HG02763 (cell line): ENCODE data around the gene SVEP1.
"Not testable (repeated sequence)": the region's sequence is repeated elsewhere in the genome, so short reads cannot be mapped to it uniquely, and the experiment has no call there.

ENCODE experiments used
- ATAC-seq: cut with Tn5 transposase; IDR thresholded peaks from one replicate; pipeline ENCODE4 v1.9.1; 2021; ENCODE audit warnings: mild to moderate bottlenecking, moderate library complexity; ENCODE audit not compliant: unreplicated experiment

Gene SVEP1

DNA sequence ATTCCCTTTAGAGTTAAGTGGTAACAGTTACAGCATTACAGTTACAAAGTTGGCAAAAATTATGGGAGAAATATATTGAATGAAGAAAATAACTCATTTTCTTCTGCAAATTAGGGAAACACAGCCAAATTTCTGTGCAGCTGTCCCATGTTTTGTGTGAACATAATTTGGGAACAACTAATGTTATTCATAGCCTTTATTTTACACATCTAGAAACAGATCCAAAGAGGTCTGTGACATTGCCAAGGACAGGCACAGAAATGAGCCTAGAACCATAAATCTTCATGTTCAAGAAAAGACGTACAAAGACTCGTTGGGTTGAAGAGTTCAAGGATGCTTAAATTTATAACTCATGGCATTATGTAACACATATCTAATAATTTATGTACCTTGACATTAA is 127.8 kb downstream of the SVEP1 start:
- ATAC-seq, result no peak

DNA sequence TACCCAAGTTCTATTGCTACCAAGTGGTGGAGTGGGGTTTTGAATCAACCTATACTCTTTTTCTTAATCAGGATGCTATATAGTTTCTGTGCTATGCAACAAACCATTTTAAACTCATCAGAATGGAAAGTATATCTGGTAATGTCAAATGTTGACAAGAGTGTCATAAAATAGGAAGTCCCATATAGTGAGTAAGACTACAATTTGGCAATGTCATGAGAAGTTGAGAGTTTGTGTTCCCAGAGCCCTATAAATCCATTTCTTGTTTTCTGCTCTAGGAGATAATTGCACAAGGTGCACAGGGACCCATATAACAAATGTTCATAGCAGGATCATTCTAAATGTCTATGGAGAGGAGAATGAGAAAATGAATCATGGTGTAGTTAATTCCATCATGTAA is 132.1 kb downstream of the SVEP1 start:
- ATAC-seq, result no peak

DNA sequence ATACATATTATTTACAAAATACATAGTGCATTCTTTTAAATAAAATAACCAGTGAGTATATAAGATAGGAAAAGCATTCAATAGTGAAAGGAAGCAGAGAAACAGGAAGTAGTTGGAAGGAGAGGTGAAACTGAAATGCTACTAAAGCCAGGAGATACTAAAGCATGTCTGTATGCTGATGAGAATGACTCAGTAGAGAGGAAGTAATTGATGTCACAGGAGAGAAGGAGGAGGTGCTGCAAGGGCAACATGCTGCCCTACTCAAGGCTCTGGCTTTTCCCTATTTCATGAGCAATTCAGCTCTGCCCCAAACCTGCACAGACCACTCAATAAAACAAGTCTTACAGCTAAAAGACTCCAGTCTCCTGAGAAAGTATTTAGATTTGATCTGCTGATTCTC is 133.4 kb downstream of the SVEP1 start:
- no peak for ATAC-seq

DNA sequence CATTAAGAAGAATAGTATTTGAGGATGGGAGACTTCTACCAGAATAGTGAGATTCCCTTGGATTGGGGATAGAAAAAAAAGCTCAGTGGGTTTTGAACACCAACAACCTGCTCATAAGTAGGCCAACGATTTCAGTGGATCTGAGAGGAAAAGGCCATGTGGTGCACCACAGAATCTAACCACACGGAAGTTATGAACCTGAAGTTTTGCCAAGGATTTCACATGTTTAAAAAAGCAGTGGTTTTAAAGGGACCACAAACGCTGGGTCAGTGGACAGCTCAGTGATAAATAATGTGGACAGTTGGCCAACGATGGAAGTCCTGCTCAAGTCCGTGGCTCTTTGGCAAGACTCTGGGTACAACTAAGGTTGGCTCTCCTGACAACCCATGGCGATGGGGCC is 134.6 kb downstream of the SVEP1 start:
- no peak for ATAC-seq

DNA sequence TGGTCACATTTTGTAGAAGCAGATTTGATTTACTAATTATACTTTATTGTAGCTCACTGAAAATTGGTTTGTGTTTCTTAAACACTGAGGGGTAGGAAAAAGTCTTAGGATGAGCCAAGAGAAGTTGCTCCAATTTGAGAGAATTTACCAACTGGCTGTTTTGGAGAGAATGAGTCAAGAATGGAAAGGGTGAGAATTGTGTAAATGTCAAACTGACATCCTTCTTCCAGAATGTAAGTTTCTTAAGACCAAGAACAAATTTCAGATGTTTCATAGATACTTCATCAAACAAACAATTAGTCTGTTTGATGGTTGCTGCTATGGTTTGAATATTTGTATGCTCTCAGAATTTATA is 135.7 kb downstream of the SVEP1 start:
- no peak for ATAC-seq

DNA sequence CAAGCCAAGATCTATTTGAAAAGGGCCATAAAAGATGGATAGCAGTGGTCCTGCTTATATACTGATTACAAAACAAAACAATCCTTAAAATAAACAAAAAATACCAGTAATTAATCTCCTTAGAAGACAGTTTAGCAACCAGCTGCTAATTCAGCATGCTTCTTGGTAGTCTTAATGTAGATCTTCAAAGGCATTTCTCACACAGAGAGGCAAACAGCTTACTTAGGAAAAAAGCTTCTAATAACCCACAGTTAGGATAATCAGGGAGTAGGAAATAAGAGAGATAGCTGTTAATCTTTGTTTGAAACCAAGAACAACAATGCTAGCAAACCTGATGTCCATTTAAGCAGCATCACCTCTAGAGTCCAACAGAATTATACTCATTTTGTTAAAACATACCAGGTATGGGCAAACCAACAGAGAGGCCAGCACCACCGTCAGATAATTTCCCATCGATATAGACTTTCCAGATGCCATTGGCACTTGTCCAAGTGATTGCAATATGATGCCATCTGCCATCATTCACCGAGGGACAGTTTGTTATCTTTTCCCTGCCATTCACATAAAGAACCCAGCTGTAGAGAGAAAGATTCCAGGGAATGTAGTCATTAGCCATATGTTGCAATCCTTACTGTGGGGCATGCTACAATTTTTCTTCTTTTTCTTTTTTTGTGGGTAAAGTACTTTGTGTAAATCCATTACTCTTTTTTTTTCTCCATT is 136.2 kb downstream of the SVEP1 start:
- no peak for ATAC-seq

DNA sequence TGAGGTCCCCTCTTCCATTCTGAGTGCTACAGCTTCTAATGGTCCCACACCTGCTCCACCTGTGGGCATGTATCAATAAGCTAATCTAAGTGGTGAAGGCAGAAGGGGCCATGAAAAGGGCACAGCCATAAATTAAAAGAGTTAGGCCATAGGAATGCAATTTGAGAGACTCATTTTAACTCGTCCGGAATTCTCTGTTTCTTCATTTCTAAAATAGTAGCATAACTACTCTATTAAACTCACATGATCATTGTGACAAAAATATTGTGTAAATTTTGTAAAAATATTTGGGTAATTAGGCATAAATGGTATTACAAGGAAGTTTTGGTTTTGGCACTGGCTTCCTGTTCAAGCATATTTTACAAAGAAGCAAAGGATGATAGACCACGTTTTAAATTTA is 138.7 kb downstream of the SVEP1 start:
- ATAC-seq, result no peak

DNA sequence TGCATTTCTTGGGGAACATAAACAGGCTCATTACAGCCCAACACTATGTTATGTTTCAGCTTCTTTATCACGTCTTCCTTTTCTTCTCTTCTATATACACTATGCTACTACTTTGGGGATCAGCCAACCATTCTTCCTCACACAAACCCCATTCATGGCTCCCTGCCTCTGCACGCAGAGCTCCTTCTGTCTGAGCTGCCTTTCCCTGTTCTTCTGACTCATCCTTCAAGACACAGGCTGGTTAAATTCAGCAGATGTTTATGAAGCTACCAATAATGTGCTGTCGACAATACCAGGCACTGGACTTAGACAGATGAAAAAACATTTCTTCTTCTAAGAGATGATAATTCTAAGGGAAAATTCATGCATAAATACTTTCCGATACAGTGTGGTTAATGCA is 139.4 kb downstream of the SVEP1 start:
- no peak for ATAC-seq

DNA sequence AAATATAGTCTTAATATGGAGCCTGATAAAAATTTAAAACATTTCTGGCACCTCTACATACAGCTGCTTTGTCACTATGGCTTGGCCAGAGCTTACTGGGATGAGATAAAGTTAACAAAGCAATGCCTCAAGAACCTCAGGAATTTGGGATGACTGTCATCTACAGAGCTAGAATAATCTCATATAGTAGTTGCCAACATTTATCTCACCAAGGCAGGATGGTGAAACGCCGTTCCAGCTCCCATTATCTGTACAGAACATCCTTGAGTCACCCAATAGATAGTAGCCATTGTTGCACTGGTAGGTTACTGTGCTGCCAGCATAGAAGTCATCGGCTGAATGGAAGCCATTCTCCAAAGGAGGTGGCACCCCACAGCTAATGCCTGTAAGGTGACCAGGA is 147.3 kb downstream of the SVEP1 start:
- no peak for ATAC-seq

DNA sequence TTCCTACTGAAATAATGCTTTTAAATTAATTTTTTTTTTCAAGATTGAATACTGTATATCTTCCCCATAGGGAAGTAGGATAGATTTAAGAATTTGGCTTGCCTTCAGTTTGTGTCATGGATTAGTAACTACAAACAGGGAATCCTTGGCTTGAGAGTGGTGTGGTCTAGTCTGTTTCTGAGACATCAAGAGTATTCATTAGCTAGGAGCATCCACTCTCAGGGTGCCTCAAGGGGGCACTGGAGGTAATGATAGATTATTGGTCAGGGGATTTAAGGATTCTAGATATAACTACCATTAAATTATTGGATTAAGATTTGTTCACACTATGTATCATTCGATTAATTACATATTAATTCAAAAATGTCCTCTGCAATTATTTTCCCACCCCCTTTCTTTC is 150.1 kb downstream of the SVEP1 start:
- no peak for ATAC-seq

DNA sequence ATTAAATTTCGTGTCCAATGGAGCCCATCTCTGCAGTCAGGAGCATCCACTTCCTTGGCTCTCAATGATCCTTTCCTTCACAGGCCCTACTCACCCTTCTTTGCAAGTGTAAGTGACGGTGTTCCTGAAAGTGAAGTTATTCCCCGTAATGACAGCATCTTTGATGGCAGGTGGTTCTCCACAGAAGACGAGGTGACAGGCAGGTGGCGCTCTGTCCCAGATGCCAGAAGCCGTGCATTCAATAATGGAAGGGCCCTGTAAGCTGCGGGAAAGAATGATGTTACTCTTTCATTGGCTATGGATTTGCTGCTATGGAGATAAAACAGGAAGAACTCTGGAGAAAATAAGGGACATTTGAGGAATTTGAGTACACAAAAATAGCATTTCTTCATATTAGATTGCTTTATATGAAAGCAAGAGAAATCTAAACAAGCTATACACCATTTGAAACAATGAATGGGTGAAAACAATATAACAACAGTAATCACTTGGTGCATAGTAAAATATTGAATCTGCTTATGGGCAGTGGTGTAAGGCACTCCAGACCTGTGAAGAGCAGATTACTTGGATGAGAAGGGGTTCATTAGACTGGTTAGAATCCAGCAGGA is 151.9 kb downstream of the SVEP1 start:
- ATAC-seq, result no peak

DNA sequence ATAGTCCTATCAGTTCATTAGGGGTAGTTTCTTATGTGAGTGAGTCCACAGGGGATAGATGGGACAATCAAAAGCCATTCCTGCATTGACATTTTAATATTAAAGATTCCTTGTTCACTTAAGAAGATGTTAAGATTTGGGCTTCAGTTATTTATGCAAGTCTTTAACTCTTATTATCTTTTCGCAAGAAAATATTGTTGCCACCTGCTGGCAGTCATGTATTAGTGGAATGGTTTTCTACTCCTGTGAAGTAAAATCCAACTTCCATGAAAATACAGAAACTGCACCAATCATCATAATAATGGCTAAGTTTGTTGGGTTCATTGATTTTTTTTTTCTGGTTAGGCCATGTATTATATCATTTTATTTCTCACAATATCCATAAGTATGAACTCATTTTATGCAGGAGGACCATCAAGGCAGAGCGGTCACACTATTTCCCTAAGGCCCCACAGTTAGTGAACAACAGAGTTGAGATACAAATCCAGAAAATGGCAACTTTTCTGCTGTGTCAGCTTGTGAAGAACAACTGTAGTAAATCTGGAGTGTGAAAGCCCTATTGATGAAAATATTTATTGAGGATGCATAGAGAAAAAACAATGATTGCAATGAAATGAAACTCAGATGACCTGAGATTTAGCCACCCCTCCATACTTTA is 153.4 kb downstream of the SVEP1 start:
- no peak for ATAC-seq

DNA sequence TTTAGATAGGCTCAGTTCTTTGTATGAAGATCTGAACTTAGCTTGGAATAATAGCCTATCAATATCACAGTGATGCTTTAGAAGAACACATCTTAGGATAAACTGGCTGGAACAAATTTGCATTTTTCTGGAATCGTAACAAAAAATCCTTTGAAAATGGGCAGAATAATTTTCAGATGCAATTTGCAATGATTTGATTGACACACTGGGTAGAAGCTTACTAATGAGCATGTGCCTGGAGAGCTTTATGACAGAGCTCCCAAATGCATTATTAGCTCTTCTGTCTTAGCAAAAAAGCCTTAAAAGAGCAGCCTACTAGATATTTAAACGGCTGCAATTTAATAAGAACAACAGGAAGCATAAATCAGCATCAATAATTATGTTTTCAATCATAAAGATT is 165.1 kb downstream of the SVEP1 start:
- no peak for ATAC-seq

DNA sequence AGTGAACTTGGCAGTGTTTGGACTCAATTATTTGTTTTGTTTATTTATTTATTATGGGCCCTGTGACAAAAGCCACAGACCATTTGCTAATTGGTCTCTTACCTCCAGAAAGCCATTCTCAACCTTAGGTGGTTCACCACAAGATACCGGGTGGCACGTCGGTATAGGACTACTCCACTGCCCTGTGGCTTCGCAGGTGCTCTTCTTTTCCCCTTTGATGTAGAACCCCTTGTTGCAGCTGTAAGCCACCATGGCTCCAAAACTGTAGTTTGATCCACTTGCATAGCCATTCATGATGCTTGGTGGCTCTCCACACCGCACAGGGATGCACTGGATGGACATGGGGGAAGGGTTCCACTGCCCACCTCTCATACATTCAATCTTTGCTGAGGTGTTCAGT is 168.6 kb downstream of the SVEP1 start:
- no peak for ATAC-seq

DNA sequence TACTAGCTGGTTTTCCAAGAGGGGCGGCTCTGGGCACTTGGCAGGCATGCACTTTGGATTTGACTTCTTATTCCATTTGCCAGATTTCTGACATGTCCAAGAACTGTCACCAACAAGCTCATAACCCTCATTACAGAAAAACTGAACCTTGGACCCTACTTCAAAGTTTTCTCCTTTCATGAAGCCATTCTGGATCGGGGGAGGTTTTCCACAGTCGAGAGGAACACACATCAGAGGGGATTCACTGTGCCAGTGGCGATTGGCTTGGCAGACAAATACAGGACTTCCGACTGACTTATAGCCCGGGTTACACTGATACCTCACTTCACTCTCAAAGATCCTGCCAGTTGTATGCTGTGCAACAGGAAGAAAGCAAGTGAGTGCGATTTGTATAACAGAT is 170.9 kb downstream of the SVEP1 start:
- ATAC-seq, result no peak

DNA sequence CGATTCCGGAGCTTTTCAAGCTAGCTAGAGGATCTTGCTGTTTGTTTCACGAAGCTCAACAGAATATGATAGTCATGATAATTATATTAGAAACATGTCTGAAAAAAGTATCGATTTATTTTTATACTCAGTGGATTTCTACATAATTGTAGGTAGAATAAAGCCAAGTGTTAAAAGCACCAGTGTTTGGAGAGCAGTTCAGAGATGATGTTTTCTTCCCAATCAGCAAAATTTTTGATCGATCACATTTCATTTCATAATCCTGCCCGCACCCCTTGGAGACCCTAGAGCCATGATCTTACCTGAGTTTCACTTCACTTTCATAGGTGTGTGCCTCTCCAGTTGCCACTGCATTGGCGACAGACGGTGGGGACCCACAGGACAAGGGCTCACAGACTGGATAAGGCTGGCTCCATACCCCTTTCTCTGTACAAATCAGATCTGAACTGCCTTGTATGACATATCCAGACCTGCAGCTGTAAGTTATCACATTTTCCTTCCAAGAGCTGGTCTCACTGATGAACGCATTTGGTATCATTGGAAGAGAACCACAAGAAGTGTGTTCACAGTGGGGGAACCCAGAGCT is 173.6 kb downstream of the SVEP1 start:
- ATAC-seq, result no peak

DNA sequence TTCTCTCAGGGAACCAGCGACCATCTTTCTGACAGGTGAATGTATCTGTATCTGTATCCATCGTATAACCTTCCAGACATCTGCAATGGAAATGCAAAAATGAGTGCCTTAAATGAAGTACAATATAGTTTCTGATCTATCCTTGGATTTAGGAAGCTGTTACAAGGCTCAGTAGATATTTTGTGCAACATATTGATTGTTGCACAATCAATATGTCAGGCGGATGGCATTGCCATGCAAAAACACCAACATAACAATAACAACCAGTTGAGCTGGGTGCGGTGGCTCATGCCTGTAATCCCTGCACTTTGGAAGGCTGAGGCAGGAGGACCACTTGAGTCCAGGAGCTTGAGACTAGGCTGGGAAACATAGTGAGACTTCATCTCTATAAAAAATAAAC is 175.1 kb downstream of the SVEP1 start:
- ATAC-seq, result no peak

DNA sequence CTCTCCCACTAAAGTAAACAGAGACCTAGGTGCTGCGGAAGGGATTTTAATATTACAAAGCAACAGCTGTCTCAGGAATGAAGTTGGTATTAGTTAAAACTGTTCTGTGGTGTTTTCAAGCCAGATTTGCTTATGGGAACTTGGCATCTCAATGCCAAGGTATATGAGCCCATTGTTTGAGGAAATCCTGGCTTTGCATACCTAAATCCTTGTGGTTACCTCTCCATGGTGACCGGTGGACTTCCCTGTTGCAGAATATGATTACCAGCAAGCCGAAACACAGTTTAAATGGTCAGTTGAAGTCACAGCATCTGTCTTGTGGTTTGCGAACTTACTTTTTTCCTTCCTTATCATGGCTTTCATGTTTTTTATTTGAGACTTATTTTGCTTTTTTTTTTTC is 179.6 kb downstream of the SVEP1 start:
- ATAC-seq, result no peak

DNA sequence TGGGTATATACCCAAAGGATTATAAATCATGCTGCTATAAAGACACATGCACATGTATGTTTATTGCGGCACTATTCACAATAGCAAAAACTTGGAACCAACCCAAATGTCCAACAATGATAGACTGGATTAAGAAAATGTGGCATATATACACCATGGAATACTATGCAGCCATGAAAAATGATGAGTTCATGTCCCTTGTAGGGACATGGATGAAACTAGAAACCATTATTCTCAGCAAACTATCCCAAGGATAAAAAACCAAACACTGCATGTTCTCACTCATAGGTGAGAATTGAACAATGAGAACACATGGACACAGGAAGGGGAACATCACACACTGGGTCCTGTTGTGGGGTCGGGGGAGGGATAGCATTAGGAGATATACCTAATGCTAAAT is 180.5 kb downstream of the SVEP1 start:
- ATAC-seq, result not testable (repeated sequence)

DNA sequence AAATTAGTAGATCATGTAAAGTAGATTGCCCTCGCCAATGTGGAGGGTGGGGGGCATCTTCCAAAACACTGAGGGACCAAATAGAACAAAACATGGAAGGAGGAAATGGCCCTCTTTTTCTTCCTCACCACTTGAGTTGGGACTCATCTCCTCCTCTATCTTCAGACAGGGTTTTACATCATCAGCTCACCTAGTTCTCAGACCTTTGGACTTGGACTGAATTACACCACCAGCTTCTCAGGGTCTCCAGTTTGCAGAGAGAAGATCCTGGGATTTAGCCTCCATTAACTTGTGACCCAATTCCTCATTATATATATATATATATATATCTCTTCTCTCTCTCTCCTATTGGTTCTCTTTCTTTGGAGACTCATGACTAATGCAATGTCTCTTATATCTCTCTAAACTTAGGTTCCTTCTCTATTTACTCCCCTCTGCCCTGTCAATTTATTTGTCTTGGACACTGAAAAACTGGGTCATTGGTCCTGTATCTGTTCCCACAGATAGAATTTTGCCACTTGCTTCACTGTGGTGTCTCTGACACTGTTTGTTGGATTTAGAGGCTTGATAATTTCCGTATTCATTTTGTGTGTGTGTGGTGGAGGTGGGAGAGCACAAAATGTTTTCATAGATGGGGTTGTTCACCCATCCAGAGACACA is 187.6 kb downstream of the SVEP1 start:
- no peak for ATAC-seq

DNA sequence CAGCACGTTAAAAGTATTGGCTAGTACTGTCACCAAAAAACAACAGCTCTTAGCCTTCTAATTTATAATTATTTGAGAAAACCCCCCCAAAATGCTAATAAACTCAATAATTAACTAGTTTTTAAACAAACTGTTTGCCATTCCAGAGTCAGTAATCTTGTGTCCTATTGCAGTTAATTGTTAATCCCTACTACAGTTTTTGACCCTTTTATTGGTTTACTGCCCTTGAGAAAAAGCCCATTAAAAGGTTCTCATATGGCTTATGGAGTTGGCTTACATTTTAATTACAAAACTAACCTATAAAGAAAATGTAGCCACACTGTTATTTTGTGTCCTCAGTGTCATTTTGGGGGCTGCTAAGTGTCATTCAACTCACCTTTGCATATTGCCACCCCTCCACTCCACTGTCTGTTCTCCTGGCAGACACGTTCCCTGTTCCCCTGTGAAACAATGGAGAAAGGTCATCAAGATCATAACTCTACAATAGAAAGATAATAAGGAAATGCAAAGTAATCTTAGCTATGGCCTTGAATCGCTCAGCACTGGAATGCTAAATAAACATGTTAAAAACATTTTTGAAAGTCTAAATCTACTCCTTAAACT is 190.3 kb downstream of the SVEP1 start:
- ATAC-seq, result no peak
